Activated naive CD4-positive, alpha-beta T cell treated with anti-CD3 and anti-CD28 coated beads, Interleukin-2, amount 50 U/mL, for 24 hours (primary cell): Measurements from ENCODE around the gene DHX58.

Experiments
- H3K27ac Mint-ChIP-seq: one replicate; pipeline ENCODE4 v1.8.0; 2021; ENCODE audit warnings: mild to moderate bottlenecking, mixed read lengths
- H3K27me3 Mint-ChIP-seq: one replicate; pipeline ENCODE4 v1.8.0; 2021; ENCODE audit warnings: mixed read lengths
- H3K36me3 Mint-ChIP-seq: one replicate; pipeline ENCODE4 v1.8.0; 2021; ENCODE audit warnings: mixed read lengths
- H3K4me1 Mint-ChIP-seq: one replicate; pipeline ENCODE4 v1.8.0; 2021; ENCODE audit warnings: mixed read lengths
- H3K4me3 Mint-ChIP-seq: one replicate; pipeline ENCODE4 v1.8.0; 2021; ENCODE audit warnings: mild to moderate bottlenecking, mixed read lengths
- H3K9me3 Mint-ChIP-seq: one replicate; pipeline ENCODE4 v1.8.0; 2021; ENCODE audit warnings: mixed read lengths

DHX58 gene

DNA sequence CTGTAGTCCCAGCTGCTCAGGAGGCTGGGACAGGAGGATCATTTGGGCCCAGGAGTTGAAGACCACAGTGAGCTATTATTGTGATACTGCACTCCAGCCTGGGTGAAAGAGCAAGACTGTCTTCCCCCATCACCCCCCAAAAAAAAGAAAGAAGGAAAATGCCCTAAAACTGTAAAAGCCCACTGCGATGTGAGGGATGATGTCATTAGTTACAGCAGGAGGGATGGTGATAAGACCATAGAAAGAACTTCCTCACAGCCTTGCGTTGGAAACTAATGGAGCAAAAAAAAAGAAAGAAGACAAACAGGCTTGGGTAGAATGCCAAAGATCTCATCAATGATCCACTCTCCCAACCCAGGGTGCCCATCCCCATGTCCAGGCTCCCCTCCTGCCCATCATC lies 33.0 kb downstream of the DHX58 start:
- no peaks in the 10 kb centered on the region for H3K36me3 Mint-ChIP-seq
- no peak overlapping the region for H3K4me3 Mint-ChIP-seq
- peaks cover 5% of the 10 kb centered on the region for H3K27me3 Mint-ChIP-seq
- H3K4me1 Mint-ChIP-seq = no peaks in the 10 kb centered on the region
- H3K27ac Mint-ChIP-seq = no peak overlapping the region
- no peaks in the 10 kb centered on the region for H3K9me3 Mint-ChIP-seq

DNA sequence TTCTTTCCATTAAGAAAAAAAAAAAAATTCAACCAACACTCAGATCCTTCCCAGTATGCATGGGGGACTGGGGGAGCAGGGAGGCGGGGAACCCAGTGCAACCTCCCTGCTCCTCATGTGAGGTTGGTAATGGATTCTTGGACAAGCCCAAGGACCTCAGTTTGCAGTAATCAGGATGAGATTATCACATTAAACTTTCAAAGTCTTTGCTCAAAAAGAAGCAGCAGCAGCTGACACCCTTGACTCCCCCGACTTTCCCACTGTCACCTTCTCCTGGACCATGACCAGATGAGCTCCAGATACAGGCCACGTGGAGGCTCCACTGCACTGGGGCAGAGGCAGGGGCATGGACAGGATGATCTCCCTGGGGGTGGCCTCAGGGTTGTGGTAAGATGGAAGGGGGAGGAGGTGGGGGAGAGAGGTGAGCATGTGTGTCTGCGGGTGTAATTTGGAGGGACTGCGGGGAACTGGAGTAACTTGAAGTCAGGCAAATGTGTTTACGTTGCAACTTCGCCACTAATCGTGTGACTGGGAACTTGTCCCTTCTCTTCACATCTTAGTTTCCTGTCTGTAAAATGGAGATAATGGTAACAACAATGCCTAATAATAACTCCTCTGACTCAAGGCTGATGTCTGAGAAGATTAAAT lies 34.0 kb downstream of the DHX58 start:
- no peaks in the 10 kb centered on the region for H3K4me1 Mint-ChIP-seq
- peaks cover 9% of the 10 kb centered on the region for H3K27me3 Mint-ChIP-seq
- no peak overlapping the region for H3K4me3 Mint-ChIP-seq
- no peaks in the 10 kb centered on the region for H3K9me3 Mint-ChIP-seq
- no peak overlapping the region for H3K27ac Mint-ChIP-seq
- H3K36me3 Mint-ChIP-seq = no peaks in the 10 kb centered on the region

DNA sequence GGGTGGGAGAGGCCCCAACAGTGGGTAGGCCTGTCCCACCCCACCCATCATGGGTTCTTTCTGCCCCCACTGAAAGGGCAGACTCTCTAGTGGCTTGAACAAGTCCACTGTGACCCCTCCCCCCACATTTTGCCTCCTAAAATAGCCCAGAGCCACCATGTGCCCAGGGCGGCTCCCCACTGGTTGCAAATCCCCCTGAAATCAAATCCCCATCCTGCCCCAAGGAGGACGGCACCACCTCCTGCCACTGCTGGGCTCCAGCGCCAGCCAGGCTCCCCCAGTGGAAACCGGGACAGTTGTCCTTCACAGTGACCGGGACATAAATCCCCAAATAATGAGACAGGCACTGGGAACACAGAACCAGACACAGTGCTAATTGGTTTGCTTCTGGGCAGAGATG lies 34.8 kb downstream of the DHX58 start:
- no peak overlapping the region for H3K27ac Mint-ChIP-seq
- no peak overlapping the region for H3K4me3 Mint-ChIP-seq
- H3K9me3 Mint-ChIP-seq = no peaks in the 10 kb centered on the region
- H3K4me1 Mint-ChIP-seq = no peaks in the 10 kb centered on the region
- H3K36me3 Mint-ChIP-seq = no peaks in the 10 kb centered on the region
- H3K27me3 Mint-ChIP-seq = peaks cover 11% of the 10 kb centered on the region

GRCh38 chr17:42076797-42077559 lies 35.5 kb downstream of the DHX58 start:
- Mint-ChIP-seq H3K9me3 (no peaks in the 10 kb centered on the region), H3K4me1 (peaks cover 2% of the 10 kb centered on the region), H3K27ac (no peak overlapping the region), H3K36me3 (no peaks in the 10 kb centered on the region), H3K4me3 (no peak overlapping the region), H3K27me3 (peaks cover 11% of the 10 kb centered on the region)

DNA sequence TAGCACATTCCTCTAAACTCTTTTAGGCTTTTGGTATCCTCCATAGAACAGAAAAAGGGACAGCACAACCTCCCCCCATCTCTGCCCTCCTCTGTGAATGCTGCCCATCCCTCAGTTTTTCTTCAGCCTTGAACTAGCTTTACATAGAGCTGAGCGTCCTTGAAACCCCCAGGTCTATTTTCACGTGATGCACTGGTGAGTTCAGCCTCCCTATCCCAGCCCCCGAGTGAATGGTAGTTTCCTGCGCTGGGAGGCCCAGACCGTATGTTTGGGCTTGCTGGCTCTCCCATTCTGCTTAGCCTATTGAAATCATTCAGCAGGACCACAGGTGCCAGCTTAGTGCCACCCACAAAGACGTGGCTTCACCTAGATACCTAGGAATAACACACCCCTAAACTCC lies 36.7 kb downstream of the DHX58 start:
- Mint-ChIP-seq H3K27me3 (peaks cover 15% of the 10 kb centered on the region), H3K4me3 (no peak overlapping the region), H3K27ac (no peak overlapping the region), H3K9me3 (no peaks in the 10 kb centered on the region), H3K36me3 (no peaks in the 10 kb centered on the region), H3K4me1 (peaks cover 6% of the 10 kb centered on the region)

DNA sequence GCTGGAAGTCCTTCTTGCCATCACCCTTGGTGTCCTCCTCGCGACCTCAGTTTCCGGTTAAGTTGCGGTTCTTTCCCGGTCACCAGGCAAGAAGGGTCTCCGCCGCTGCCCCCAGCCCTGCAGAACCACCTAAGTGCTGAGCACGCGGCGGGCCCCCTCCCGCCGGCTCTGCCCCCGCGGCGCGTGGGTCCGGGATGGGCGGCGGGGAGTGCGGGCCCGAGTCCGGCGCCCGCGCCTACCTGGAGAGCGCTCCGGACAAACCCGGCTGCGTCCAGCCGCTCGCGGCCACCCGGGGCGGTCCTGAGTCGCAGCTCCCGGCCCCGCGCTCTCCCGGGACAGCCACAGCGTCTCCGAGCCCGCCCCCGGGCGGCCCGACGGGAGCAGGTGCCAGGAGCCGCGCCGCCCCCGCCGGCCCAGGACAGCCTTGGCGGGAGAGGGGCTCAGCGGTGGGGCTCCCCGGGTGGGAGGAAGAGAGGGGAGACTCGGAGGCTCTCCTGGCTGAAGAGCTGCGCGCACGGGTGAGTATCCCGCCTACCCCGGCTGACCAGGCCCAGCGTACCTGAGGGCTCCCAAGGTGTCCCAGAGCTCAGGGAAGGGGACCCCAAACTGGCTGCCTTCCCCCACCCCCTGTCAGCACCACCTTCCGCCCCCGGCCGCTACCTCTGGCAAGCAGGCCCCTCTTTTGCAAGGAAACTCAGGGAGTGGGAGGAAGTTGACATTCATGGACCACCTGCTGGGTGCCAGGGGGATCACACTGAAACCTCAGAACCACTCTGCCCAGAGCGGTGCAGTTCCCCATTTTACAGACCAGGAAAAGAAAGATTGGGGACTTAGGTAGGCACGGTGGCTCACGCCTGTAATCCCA lies 40.0 kb downstream of the DHX58 start:
- Mint-ChIP-seq H3K27me3 (peaks cover 15% of the 10 kb centered on the region), H3K9me3 (no peaks in the 10 kb centered on the region), H3K4me1 (peaks cover 6% of the 10 kb centered on the region), H3K27ac (no peak overlapping the region), H3K4me3 (peak overlapping the region; percentile 55), H3K36me3 (no peaks in the 10 kb centered on the region)

GRCh38 chr17:42071810-42072209 lies 40.7 kb downstream of the DHX58 start:
- Mint-ChIP-seq H3K36me3 (no peaks in the 10 kb centered on the region), H3K4me1 (peaks cover 6% of the 10 kb centered on the region), H3K27ac (no peak overlapping the region), H3K4me3 (peak overlapping the region; percentile 55), H3K9me3 (no peaks in the 10 kb centered on the region), H3K27me3 (peaks cover 15% of the 10 kb centered on the region)

- H3K4me1 Mint-ChIP-seq = peaks cover 16% of the 10 kb centered on the region
- H3K36me3 Mint-ChIP-seq = no peaks in the 10 kb centered on the region
- H3K27ac Mint-ChIP-seq = no peak overlapping the region
- no peak overlapping the region for H3K4me3 Mint-ChIP-seq
- peaks cover 8% of the 10 kb centered on the region for H3K27me3 Mint-ChIP-seq
- H3K9me3 Mint-ChIP-seq = no peaks in the 10 kb centered on the region
These were observed 43.5 kb downstream of the DHX58 start for GRCh38 chr17:42068979-42069378.

DNA sequence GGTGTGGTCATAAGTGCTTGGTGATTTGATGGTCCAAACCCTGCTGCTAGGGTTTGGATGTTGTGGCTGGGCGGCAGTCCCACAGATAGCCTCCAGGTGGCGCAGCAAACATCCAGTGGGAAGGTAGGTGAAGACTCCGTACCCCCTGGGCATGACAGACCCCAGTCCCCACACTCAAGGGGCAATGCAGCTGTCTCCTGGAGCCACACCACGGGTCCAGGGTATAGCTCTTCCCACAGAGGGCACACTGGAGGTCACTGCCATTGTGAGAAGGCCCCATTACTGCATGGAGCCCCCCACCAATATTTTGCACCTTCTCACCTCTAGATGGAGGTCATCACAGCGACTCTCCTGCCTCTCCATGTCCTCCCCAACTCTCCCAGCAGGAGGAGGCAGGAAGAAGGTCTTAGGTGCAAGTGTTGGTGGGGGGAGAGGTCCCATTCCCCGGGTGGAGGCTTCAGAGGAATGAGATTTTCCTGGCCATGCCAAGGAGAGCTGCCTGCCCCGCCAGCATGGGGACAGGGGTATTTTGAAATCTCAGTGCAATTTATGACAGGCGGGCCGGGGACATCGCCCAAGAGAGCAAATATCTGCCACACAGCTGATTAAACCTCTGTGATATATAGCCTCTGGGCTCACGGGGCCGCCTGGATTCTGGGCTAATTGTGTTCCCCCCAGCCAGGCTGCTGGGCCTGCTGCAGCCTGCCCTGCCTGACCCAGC lies 45.0 kb downstream of the DHX58 start:
- Mint-ChIP-seq H3K9me3 (no peaks in the 10 kb centered on the region), H3K4me3 (no peak overlapping the region), H3K27ac (no peak overlapping the region), H3K27me3 (peaks cover 3% of the 10 kb centered on the region), H3K36me3 (no peaks in the 10 kb centered on the region), H3K4me1 (peaks cover 24% of the 10 kb centered on the region)

DNA sequence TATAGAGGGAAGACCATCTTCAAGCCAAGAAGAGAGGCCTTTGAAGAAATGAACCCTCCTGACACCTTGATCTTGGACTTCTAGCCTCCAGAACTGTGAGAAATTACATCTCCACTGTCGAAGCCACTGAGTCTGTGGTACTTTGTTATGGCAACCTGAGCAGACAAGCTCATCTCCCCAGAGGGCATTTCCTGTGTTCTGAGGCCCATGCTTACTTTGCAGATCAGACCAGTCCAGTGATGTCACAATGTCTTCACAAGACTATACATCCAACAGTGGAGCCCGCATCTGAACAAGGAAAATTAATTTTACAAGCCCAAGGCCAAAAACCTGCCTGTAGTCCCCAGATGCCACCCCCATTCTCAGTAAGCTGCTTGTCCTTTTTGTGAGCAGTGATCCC lies 47.3 kb downstream of the DHX58 start:
- Mint-ChIP-seq H3K27ac (no peak overlapping the region), H3K9me3 (no peaks in the 10 kb centered on the region)

GRCh38 chr17:42062681-42063080 lies 49.8 kb downstream of the DHX58 start:
- Mint-ChIP-seq H3K27ac (no peak overlapping the region), H3K27me3 (no peaks in the 10 kb centered on the region), H3K4me3 (no peak overlapping the region), H3K4me1 (peaks cover 18% of the 10 kb centered on the region), H3K36me3 (no peaks in the 10 kb centered on the region), H3K9me3 (no peaks in the 10 kb centered on the region)

More for the DNA sequence above, 47.3 kb downstream of the DHX58 start:
- Mint-ChIP-seq H3K36me3 (no peaks in the 10 kb centered on the region), H3K4me1 (peaks cover 18% of the 10 kb centered on the region), H3K4me3 (no peak overlapping the region), H3K27me3 (no peaks in the 10 kb centered on the region)

DNA sequence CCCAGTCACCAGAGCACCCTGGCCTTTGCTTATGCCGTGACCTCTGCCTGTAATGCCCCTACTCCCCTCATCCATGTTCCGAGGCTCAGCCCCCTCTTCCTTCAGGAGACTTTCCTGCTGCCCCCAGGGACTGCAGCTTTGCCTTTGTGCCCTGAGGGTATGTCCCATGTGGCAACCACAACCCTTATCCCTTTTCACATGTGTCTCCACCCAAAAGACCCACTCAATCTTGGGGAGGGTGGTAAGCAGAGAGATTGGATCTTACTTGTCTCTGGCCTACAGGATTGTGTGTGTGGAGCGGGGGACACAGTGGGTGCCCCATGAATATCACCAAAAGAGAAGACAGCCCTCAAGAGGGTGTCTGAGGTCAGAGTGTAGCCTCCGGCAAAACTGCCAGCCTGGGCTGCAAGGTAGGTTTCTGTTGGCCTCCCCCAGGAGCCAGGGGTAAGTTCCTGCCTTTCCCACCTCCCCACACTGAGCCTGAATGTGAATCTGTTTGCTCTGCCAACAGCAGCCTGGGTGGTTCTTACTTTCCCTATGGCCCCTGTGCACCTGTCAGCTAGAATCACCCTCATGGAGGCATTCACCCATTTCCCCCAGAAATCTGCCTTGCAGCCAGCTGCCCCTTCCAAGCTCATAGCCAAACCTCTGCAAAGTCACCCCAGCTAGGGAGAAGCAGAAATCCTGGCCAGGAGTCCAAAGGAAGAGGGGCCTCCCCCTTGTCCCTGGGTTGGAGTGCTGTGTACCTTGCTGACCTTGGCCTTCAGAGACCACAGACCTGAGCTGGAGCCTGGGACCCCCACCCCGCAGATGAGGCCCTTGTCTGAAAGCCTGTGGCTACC lies 50.6 kb downstream of the DHX58 start:
- Mint-ChIP-seq H3K9me3 (no peaks in the 10 kb centered on the region), H3K4me1 (peaks cover 18% of the 10 kb centered on the region), H3K36me3 (no peaks in the 10 kb centered on the region), H3K27me3 (no peaks in the 10 kb centered on the region), H3K27ac (no peak overlapping the region), H3K4me3 (no peak overlapping the region)

DNA sequence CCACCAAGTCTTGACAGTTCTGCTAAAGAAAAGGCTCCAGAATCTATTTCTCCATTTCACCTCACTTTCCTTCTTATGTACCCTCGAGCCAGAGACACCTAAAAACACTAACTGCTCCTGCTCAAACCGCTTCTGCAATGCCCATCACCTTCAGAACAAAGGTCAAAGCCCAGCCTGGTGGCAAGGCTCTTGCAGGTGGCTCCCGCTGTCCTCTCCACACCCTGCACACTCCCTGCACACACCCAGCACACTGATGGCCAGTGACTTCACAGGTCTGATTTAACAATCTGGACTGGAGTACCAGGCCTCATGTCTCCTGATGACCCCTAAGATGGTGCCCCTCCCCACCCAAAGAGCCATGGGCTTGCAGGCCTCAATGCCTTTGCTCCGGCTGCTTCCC lies 52.3 kb downstream of the DHX58 start:
- Mint-ChIP-seq H3K27ac (no peak overlapping the region), H3K4me3 (no peak overlapping the region)

GRCh38 chr17:42059815-42060214 lies 52.7 kb downstream of the DHX58 start:
- Mint-ChIP-seq H3K36me3 (no peaks in the 10 kb centered on the region), H3K27ac (no peak overlapping the region), H3K27me3 (no peaks in the 10 kb centered on the region), H3K4me3 (no peak overlapping the region), H3K4me1 (peaks cover 13% of the 10 kb centered on the region), H3K9me3 (no peaks in the 10 kb centered on the region)

More for the DNA sequence above, 52.3 kb downstream of the DHX58 start:
- Mint-ChIP-seq H3K4me1 (peaks cover 18% of the 10 kb centered on the region), H3K27me3 (no peaks in the 10 kb centered on the region), H3K9me3 (no peaks in the 10 kb centered on the region), H3K36me3 (no peaks in the 10 kb centered on the region)

- no peaks in the 10 kb centered on the region for H3K4me1 Mint-ChIP-seq
These were observed 54.5 kb downstream of the DHX58 start for GRCh38 chr17:42058063-42058462.

More at GRCh38 chr17:42058063-42058462, 54.5 kb downstream of the DHX58 start:
- Mint-ChIP-seq H3K36me3 (no peaks in the 10 kb centered on the region), H3K27ac (no peak overlapping the region), H3K4me3 (no peak overlapping the region), H3K27me3 (peaks cover 4% of the 10 kb centered on the region), H3K9me3 (no peaks in the 10 kb centered on the region)
